Pancreas (tissue), 10 donors: ENCODE measurements around the gene WDR82. TPM values are rescaled to one million over a fixed set of nuclear protein-coding genes. Genes with fewer than 3 reads are reported as not detected.

Source experiments
- ATAC-seq, 4 donors: fragments of 200-7000 bp; cut with Tn5 transposase; one replicate each; pipeline versions ENCODE4 v1.8.0 to v1.9.1; 2020; ENCODE audit warnings: mild to moderate bottlenecking in 4 of 4, moderate library complexity in 4 of 4
- DNase-seq, 6 donors: peaks; one replicate each; pipeline ENCODE4 v3.0.0-alpha.2; 2020
- FAIRE-seq: peaks from 2 replicates; lab custom pipeline; 2012; peaks lifted over from hg19 to GRCh38; lab: Jason Lieb, UNC
- H3K27ac ChIP-seq, 4 donors: fragments of 200-600 bp; sonication (generic); 1 replicate in 3 of 4; 2 replicates in 1 of 4; pipeline versions ENCODE4 v1.5.0 to v1.8.0; 2020
- H3K27me3 ChIP-seq, 4 donors: fragments of 200-600 bp; one replicate each; pipeline ENCODE4 v1.8.0; 2021
- H3K36me3 ChIP-seq, 3 donors: fragments of 200-600 bp; sonication (generic) in 1 of 3; one replicate each; pipeline versions ENCODE4 v1.5.0 to v1.8.0; 2020 to 2021
- H3K4me1 ChIP-seq, 3 donors: fragments of 200-600 bp; one replicate each; pipeline ENCODE4 v1.8.0; 2021
- H3K4me3 ChIP-seq, 4 donors: fragments of 200-600 bp; sonication (generic) in 2 of 4; one replicate each; pipeline versions ENCODE4 v1.5.0 to v1.8.0; 2020 to 2021
- H3K9me3 ChIP-seq, 4 donors: fragments of 200-600 bp; one replicate each; pipeline ENCODE4 v1.8.0; 2021
- CTCF ChIP-seq, 4 donors: fragments of 200-600 bp; sonication (generic) in 3 of 4; IDR thresholded peaks; one replicate each; pipeline versions ENCODE4 v1.5.0 to v1.8.0; 2021; ENCODE audit warnings: antibody characterized with exemption in 4 of 4
- WGBS, 2 donors: extraction: QIAGEN DNeasy Blood & Tissue Kit; methylation state at CpG; one replicate each; pipeline ENCODE4 v1.1.7; 2013; 5-methylcytosine and 5-hydroxymethylcytosine counted together
- intact Hi-C, 3 donors: fragments of 100-400 bp; cut with DNase I; formaldehyde crosslinking; loops; one replicate each; pipeline versions ENCODE4 v1.11.1 to v1.14.2; 2022
- polyA plus RNA-seq, 2 donors: library from polyadenylated mRNA; stranded (reverse); fragments of 200-250 nt; gene quantifications; one replicate each; pipeline ENCODE4 v1.2.3, GENCODE V29; 2013
- total RNA-seq, 6 donors: library from RNA; stranded (reverse); fragmentation: NEBNext Ultra II Directional in 4 of 6; extraction: Animal tissue kit (Norgen Biotek cat#: 25700) in 4 of 6; gene quantifications; one replicate each; pipeline versions ENCODE4 v1.2.1 to v1.2.4, GENCODE V29; 2021 to 2023
- donor health status: healthy with polysubstance abuse.
- donor health status: DM: no; HTN: no; CAD: no; lungs with moderate emphysema.
- donor health status: DM: no; HTN: no; CAD: no.
- donor health status: control.
- donor health status: control.
- donor health status: Bipolar disorder and iron deficiency.
- donor health status: DM: yes; HTN: yes; CAD: no.
- donor health status: DM: no; HTN: no; CAD: no.
- donor health status: DM: no; HTN: no; CAD: no.
- donor health status: DM: yes; HTN: yes; CAD: no.

Gene WDR82, protein sequence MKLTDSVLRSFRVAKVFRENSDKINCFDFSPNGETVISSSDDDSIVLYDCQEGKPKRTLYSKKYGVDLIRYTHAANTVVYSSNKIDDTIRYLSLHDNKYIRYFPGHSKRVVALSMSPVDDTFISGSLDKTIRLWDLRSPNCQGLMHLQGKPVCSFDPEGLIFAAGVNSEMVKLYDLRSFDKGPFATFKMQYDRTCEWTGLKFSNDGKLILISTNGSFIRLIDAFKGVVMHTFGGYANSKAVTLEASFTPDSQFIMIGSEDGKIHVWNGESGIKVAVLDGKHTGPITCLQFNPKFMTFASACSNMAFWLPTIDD
- total RNA-seq (10 to 100 TPM; 15.1 to 32.1 (median 19.6) TPM), polyA plus RNA-seq (10 to 100 TPM in 1 of 2 donors, 1 to 10 TPM in 1; 9.0 to 18.5 TPM)

- peak in 3 of 4 donors; percentile 8 to 27 (median 21) for TF ChIP-seq CTCF (IDR thresholded peaks at IDR 0.05)
- WGBS, 2 donors, result 0 to 1% methylated on average over 53 to 58 of the region's 58 CpGs
- Histone ChIP-seq H3K27ac (peak within 1 kb of the TSS; percentile 87 to 97 (median 92)), H3K27me3 (no peaks in the 10 kb centered on the region), H3K4me1 (peaks cover 7 to 36% (median 8%) of the 10 kb centered on the region in 3 donors), H3K36me3 (no peaks in the 10 kb centered on the region), H3K9me3 (no peaks in the 10 kb centered on the region), H3K4me3 (peak within 1 kb of the TSS; percentile 84 to 90 (median 88))
- peak; percentile 96 to 100 (median 98) for DNase-seq
- peak; percentile 93 to 96 (median 96) for ATAC-seq
- FAIRE-seq, result no peak
- intact Hi-C loops, result loop anchor here in 1 of 3 donors (10.0 kb wide), 1 partner anchor 54 kb away; the partner anchor contains the start of gene TLR9
Measured at GRCh38 chr3:52278510-52279069, at the start of gene WDR82. WDR82 (minus strand) TSS chr3:52278649; CDS start chr3:52278361, 288 bp downstream.

DNA sequence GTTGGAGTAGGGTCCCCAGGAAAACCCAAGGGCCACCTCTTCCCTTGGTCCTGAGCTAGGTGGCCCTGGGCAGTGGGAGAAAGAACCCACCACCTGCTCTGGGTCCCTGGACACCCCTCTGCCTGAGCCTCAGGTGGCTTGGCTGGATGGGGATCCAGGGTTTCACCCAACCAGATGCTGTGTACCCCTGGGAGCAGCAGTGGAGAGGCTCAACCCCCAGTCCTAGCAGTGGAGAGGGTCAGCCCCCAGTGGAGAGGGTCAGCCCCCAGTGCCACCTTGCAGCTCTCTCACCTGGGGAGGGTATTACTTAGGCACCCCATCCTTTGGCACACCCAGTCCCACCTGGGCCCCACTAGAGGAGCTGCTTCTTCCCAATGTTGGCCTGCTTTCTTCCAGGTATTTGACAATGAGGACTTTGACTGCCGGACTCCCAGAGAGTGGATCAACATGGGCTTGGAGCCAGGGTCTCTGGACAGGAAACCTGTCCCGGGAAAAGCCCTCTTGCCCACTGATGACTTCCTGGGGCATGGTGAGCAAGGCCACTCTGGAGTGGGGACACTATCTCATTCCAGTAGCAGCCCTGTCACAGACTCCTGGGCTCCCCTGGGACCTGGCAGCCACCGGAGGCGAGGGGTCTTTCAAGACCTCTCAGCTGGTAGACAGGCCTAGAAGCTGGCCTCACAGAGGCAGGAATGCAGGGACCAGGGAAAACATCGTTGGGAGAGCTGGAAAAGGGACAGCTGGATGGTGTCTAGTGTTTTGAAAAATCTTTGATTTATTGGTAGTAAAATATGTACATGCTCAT, 49.2 kb upstream of the WDR82 start:
- Histone ChIP-seq H3K27ac (no peak overlapping the region), H3K36me3 (no peaks in the 10 kb centered on the region), H3K9me3 (no peaks in the 10 kb centered on the region), H3K4me1 (no peaks in the 10 kb centered on the region), H3K27me3 (no peaks in the 10 kb centered on the region), H3K4me3 (no peak overlapping the region)
- DNase-seq (peak in 1 of 6 donors; percentile 13), FAIRE-seq (no peak), ATAC-seq (no peak)
- intact Hi-C loops, result no loop called here
- TF ChIP-seq CTCF (IDR thresholded peaks at IDR 0.05), result no peak
- 62% methylated on average over 5 of the region's 5 CpGs for WGBS, 2 donors

DNA sequence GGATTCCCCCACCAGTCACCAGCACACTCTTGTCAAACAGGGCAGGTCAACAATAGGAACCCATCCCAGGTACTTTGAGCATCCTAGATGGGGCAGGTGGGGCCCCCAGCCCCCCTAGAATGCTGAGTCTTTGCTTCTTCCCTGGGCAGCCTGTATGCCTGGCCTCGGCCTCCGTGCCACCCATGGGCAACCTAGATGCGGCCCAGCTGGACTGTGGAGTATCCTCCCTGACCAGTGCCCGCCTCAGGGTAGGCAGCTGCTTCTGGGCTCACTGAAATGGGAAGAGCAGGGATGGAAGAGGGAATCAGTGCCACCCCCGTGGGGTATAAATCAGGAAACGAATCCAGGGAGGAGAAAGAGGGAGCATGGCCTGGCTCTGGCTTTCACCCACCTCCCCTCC, 48.5 kb upstream of the WDR82 start:
- 89 to 95% methylated on average over 5 to 6 of the region's 6 CpGs for WGBS, 2 donors
- no peak for ATAC-seq
- no peak overlapping the region for H3K27ac ChIP-seq
- H3K9me3 ChIP-seq, result no peaks in the 10 kb centered on the region
- TF ChIP-seq CTCF (IDR thresholded peaks at IDR 0.05), result no peak
- H3K36me3 ChIP-seq, result no peaks in the 10 kb centered on the region
- no peaks in the 10 kb centered on the region for H3K4me1 ChIP-seq
- intact Hi-C loops, result no loop called here
- FAIRE-seq, result no peak
- H3K27me3 ChIP-seq, result no peaks in the 10 kb centered on the region
- no peak overlapping the region for H3K4me3 ChIP-seq
- DNase-seq, result peak in 1 of 6 donors; percentile 2

GRCh38 chr3:52325686-52326085, 47.2 kb upstream of the WDR82 start:
- no peak for FAIRE-seq
- Histone ChIP-seq H3K4me1 (no peaks in the 10 kb centered on the region), H3K4me3 (no peak overlapping the region), H3K27me3 (no peaks in the 10 kb centered on the region), H3K36me3 (no peaks in the 10 kb centered on the region), H3K9me3 (no peaks in the 10 kb centered on the region), H3K27ac (no peak overlapping the region)
- no peak for TF ChIP-seq CTCF (IDR thresholded peaks at IDR 0.05)
- intact Hi-C loops, result no loop called here
- no peak for ATAC-seq
- peak in 1 of 6 donors; percentile 9 for DNase-seq
